Karpas-422 (cell line): ENCODE data around the gene NXPH1. TPM values are rescaled to one million over a fixed set of nuclear protein-coding genes. Genes with fewer than 3 reads are reported as not detected.
"Not testable (repeated sequence)": the region's sequence is repeated elsewhere in the genome, so short reads cannot be mapped to it uniquely, and the experiment has no call there.

Source experiments
- DNase-seq: peaks from one replicate; pipeline ENCODE4 v3.0.0-alpha.2; 2015
- H2AFZ ChIP-seq: fragments of 200-600 bp; sonication (generic); 2 replicates; pipeline ENCODE4 v1.6.1; 2014; ENCODE audit warnings: antibody characterized with exemption, low read length, mixed read lengths
- H3K27ac ChIP-seq: fragments of 200-600 bp; sonication (generic); 2 replicates; pipeline ENCODE4 v1.5.1; 2014; ENCODE audit warnings: mild to moderate bottlenecking, low read length, moderate library complexity
- H3K27me3 ChIP-seq: fragments of 200-600 bp; sonication (generic); 2 replicates; pipeline ENCODE4 v1.6.1; 2014; ENCODE audit warnings: low read length, mixed read lengths
- H3K36me3 ChIP-seq: fragments of 200-600 bp; sonication (generic); 2 replicates; pipeline ENCODE4 v1.6.1; 2014; ENCODE audit warnings: low read length, mixed read lengths; ENCODE audit not compliant: insufficient read depth
- H3K4me1 ChIP-seq: fragments of 200-600 bp; sonication (generic); 2 replicates; pipeline ENCODE4 v1.6.1; 2014; ENCODE audit warnings: mild to moderate bottlenecking, low read length, mixed read lengths
- H3K4me2 ChIP-seq: fragments of 200-600 bp; sonication (generic); 2 replicates; pipeline ENCODE4 v1.6.1; 2014; ENCODE audit warnings: low read length, low read depth, mild to moderate bottlenecking; ENCODE audit not compliant: poor library complexity, severe bottlenecking
- H3K4me3 ChIP-seq: fragments of 200-600 bp; sonication (generic); 2 replicates; pipeline ENCODE4 v1.5.1; 2014; ENCODE audit warnings: mild to moderate bottlenecking, antibody characterized with exemption, low read length, mixed read lengths
- H3K79me2 ChIP-seq: fragments of 200-600 bp; sonication (generic); 2 replicates; pipeline ENCODE4 v1.6.1; 2014; ENCODE audit warnings: mild to moderate bottlenecking, low read length, mixed read lengths
- H3K9ac ChIP-seq: fragments of 200-600 bp; sonication (generic); 2 replicates; pipeline ENCODE4 v1.6.0; 2014; ENCODE audit warnings: low read length
- H3K9me2 ChIP-seq: fragments of 200-600 bp; sonication (generic), shearing (Covaris generic); replicated peaks from 2 replicates; pipeline ENCODE4 v1.6.0; 2014; ENCODE audit warnings: mild to moderate bottlenecking, low read length, moderate library complexity; ENCODE audit not compliant: insufficient read depth
- H3K9me3 ChIP-seq: fragments of 300-700, 200-600 bp; sonication (generic); 2 replicates; pipeline ENCODE4 v1.6.1; 2014; ENCODE audit warnings: low read length, mixed read lengths
- H4K20me1 ChIP-seq: fragments of 200-600 bp; sonication (generic); 2 replicates; pipeline ENCODE4 v1.6.1; 2014; ENCODE audit warnings: mild to moderate bottlenecking, antibody characterized with exemption, low read length, low read depth; ENCODE audit not compliant: insufficient read depth
- total RNA-seq: library from RNA; depleted of rRNA; stranded (reverse); fragments of >200 nt; shearing (Covaris generic); gene quantifications from 2 replicates; pipeline ENCODE4 v1.2.3, GENCODE V29; 2014; ENCODE audit warnings: low replicate concordance

Gene NXPH1
- total RNA-seq, 1 experiment from 2014 or later = not detected

- Histone ChIP-seq H3K27me3 (no peaks in the 10 kb centered on the region), H3K4me2 (no peak overlapping the region), H3K4me1 (no peaks in the 10 kb centered on the region), H3K9me3 (no peaks in the 10 kb centered on the region), H3K79me2 (no peaks in the 10 kb centered on the region), H3K9me2 (no peaks in the 10 kb centered on the region), H3K27ac (no peak overlapping the region), H3K9ac (no peak overlapping the region), H2AFZ (no peak overlapping the region), H3K4me3 (no peak overlapping the region), H3K36me3 (no peaks in the 10 kb centered on the region), H4K20me1 (no peaks in the 10 kb centered on the region)
- DNase-seq = peak; percentile 81
Measured at GRCh38 chr7:8724080-8724718, 290.8 kb downstream of the NXPH1 start.

GRCh38 chr7:8731756-8732155 is 298.3 kb downstream of the NXPH1 start:
- not testable (repeated sequence) for DNase-seq, H3K79me2 ChIP-seq, H3K27me3 ChIP-seq, H3K9me3 ChIP-seq, H3K9ac ChIP-seq, H4K20me1 ChIP-seq, H2AFZ ChIP-seq, H3K9me2 ChIP-seq, H3K4me3 ChIP-seq, H3K36me3 ChIP-seq, H3K4me1 ChIP-seq, H3K27ac ChIP-seq, H3K4me2 ChIP-seq

- Histone ChIP-seq H3K79me2 (no peaks in the 10 kb centered on the region), H3K4me3 (no peak overlapping the region), H3K9me2 (no peaks in the 10 kb centered on the region), H3K4me2 (no peak overlapping the region), H3K9me3 (no peaks in the 10 kb centered on the region; the same call in 1 of the 2 replicates), H3K27ac (no peak overlapping the region), H3K36me3 (no peaks in the 10 kb centered on the region), H3K9ac (no peak overlapping the region), H4K20me1 (no peaks in the 10 kb centered on the region), H2AFZ (no peak overlapping the region), H3K27me3 (no peaks in the 10 kb centered on the region), H3K4me1 (no peaks in the 10 kb centered on the region)
- no peak for DNase-seq
Measured at GRCh38 chr7:8739837-8740236, 306.4 kb downstream of the NXPH1 start.

GRCh38 chr7:8742837-8743236 is 309.4 kb downstream of the NXPH1 start:
- no peaks in the 10 kb centered on the region; the same call in 1 of the 2 replicates for H3K9me3 ChIP-seq
- no peak for DNase-seq
- no peak overlapping the region for H2AFZ ChIP-seq
- H3K27me3 ChIP-seq = no peaks in the 10 kb centered on the region
- no peaks in the 10 kb centered on the region for H3K79me2 ChIP-seq
- H3K4me1 ChIP-seq = no peaks in the 10 kb centered on the region
- H3K9me2 ChIP-seq = no peaks in the 10 kb centered on the region
- H3K4me2 ChIP-seq = no peak overlapping the region
- H3K9ac ChIP-seq = no peak overlapping the region
- no peak overlapping the region for H3K27ac ChIP-seq
- H3K4me3 ChIP-seq = no peak overlapping the region
- H3K36me3 ChIP-seq = no peaks in the 10 kb centered on the region
- no peaks in the 10 kb centered on the region for H4K20me1 ChIP-seq

- no peaks in the 10 kb centered on the region for H4K20me1 ChIP-seq
- H3K79me2 ChIP-seq = no peaks in the 10 kb centered on the region
- no peak overlapping the region for H3K9ac ChIP-seq
- no peak for DNase-seq
- H2AFZ ChIP-seq = no peak overlapping the region
- H3K9me3 ChIP-seq = no peaks in the 10 kb centered on the region
- no peaks in the 10 kb centered on the region for H3K9me2 ChIP-seq
- no peaks in the 10 kb centered on the region for H3K36me3 ChIP-seq
- H3K4me1 ChIP-seq = no peaks in the 10 kb centered on the region
- no peak overlapping the region for H3K4me2 ChIP-seq
- H3K27ac ChIP-seq = no peak overlapping the region
- no peak overlapping the region for H3K4me3 ChIP-seq
- no peaks in the 10 kb centered on the region for H3K27me3 ChIP-seq
Measured at GRCh38 chr7:8747338-8747737, 313.9 kb downstream of the NXPH1 start.

DNA sequence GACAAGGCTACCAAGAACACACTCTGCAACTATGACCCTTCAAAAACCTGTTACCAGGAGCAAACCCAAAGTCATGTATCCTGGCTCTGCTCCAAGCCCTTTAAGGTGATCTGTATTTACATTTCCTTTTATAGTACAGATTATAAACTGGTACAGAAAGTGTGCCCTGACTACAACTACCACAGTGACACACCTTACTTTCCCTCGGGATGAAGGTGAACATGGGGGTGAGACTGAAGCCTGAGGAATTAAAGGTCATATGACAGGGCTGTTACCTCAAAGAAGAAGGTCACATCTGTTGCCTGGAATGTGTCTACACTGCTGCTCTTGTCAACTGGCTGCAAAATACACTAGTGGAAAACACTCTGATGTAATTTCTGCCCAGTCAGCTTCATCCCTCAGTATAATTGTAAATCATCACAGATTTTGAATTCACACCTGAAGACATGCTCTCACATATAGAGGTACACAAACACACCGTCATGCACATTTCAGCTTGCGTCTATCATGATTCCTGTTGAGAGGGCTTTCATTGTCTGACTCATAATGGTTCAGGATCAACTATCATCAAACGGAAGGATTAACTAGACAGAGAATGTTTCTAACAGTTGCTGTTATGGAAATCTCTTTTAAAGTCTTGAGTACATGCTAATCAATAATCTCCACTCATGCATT is 318.3 kb downstream of the NXPH1 start:
- no peaks in the 10 kb centered on the region for H3K27me3 ChIP-seq
- no peak overlapping the region for H3K4me2 ChIP-seq
- no peak overlapping the region for H3K4me3 ChIP-seq
- H3K27ac ChIP-seq = no peak overlapping the region
- no peaks in the 10 kb centered on the region for H3K9me3 ChIP-seq
- no peak for DNase-seq
- H3K9me2 ChIP-seq = no peaks in the 10 kb centered on the region
- no peaks in the 10 kb centered on the region for H3K36me3 ChIP-seq
- no peak overlapping the region for H3K9ac ChIP-seq
- H2AFZ ChIP-seq = no peak overlapping the region
- H3K79me2 ChIP-seq = no peaks in the 10 kb centered on the region
- no peaks in the 10 kb centered on the region for H3K4me1 ChIP-seq
- no peaks in the 10 kb centered on the region for H4K20me1 ChIP-seq

DNA sequence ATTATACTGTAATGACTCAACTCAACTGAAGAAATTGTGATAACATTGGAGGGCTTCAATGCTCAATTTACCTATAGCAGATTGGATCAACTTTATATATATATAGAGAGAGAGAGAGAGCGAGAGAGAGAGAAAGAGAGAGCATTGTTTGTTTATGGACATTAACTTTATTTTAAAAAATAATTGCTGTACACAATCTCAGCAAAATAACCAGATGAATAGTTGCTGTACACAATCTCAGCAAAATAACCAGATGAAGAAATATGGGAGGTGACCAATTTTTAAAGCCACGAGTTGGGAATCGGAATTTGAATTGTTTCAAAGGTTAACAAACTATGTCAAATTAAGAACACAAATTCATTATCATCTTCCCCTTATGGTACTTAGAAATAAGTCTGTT is 319.9 kb downstream of the NXPH1 start:
- Histone ChIP-seq H3K9ac (no peak overlapping the region), H3K9me3 (no peaks in the 10 kb centered on the region), H4K20me1 (no peaks in the 10 kb centered on the region), H3K4me3 (no peak overlapping the region), H3K36me3 (no peaks in the 10 kb centered on the region), H2AFZ (no peak overlapping the region), H3K4me2 (no peak overlapping the region), H3K9me2 (no peaks in the 10 kb centered on the region), H3K79me2 (no peaks in the 10 kb centered on the region), H3K4me1 (no peaks in the 10 kb centered on the region), H3K27ac (no peak overlapping the region), H3K27me3 (no peaks in the 10 kb centered on the region)
- no peak for DNase-seq

DNA sequence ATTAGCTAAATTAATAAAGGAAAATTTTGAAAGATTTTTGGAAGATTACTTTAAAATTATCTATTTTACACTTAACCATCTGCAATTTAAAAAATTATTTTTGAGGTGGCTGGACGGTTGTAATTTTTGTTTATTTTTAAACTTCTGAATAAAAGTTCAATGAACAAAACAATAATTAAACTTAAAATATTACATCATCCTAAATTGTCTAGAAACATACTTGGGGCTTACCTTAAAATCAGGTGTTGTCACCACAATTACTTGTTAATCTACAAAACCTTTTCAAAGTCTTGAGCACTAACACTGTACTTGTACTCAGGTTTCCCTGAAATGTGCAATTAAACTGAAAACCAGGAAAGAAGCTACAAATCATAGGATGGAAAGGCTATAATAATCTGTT is 328.3 kb downstream of the NXPH1 start:
- Histone ChIP-seq H3K79me2 (no peaks in the 10 kb centered on the region), H3K27ac (no peak overlapping the region), H3K9me3 (no peaks in the 10 kb centered on the region), H3K9me2 (no peaks in the 10 kb centered on the region), H3K9ac (no peak overlapping the region), H4K20me1 (no peaks in the 10 kb centered on the region), H2AFZ (no peak overlapping the region), H3K36me3 (no peaks in the 10 kb centered on the region), H3K4me3 (no peak overlapping the region), H3K27me3 (no peaks in the 10 kb centered on the region), H3K4me1 (no peaks in the 10 kb centered on the region), H3K4me2 (no peak overlapping the region)
- no peak for DNase-seq
